IMR-90 (cell line): ENCODE results near the gene GALM. TPM values are rescaled to one million over a fixed set of nuclear protein-coding genes. Genes with fewer than 3 reads are reported as not detected.

Experiments
- ATAC-seq: fragments of 200-7000 bp; cut with Tn5 transposase; 2 replicates; pipeline ENCODE4 v1.9.1; 2020; ENCODE audit warnings: low read depth, mild to moderate bottlenecking, moderate library complexity
- BruUV-seq: library from RNA; stranded (reverse); fragments of 400-500 nt; replicated peaks from 2 replicates; lab custom pipeline; 2021; lab: Mats Ljungman, UMichigan
- CTCF ChIA-PET: fragments of 300-600 bp; formaldehyde crosslinking; extraction: SDS; loops from one replicate; lab custom pipeline; 2021; ENCODE audit warnings: antibody characterized with exemption; lab: Yijun Ruan, JAX
- POLR2A ChIA-PET: fragments of 300-600 bp; sonication (Branson Sonifier 250); formaldehyde crosslinking; loops from one replicate; lab custom pipeline; 2022; ENCODE audit warnings: antibody characterized with exemption; ENCODE audit not compliant: unreplicated experiment; lab: Charles Lee
- DNase-seq: peaks from one replicate; pipeline ENCODE4 v3.0.0; 2013
- H2AFZ ChIP-seq: replicated peaks from 2 replicates; pipeline ENCODE3; 2013; ENCODE audit warnings: low read length, mild to moderate bottlenecking; ENCODE audit not compliant: poor library complexity
- H2AK5ac ChIP-seq: 2 replicates; pipeline ENCODE4 v1.6.1; 2013; ENCODE audit warnings: low read depth, low read length, inconsistent platforms
- H2AK9ac ChIP-seq: replicated peaks from 2 replicates; pipeline ENCODE3; 2013; ENCODE audit warnings: mild to moderate bottlenecking, low read depth, low read length, moderate library complexity; ENCODE audit not compliant: poor library complexity
- H2BK120ac ChIP-seq: 2 replicates; pipeline ENCODE4 v1.6.1; 2013; ENCODE audit warnings: low read depth, low read length, inconsistent platforms
- H2BK15ac ChIP-seq: 3 replicates; pipeline ENCODE4 v1.6.1; 2013; ENCODE audit warnings: low read depth, low read length, inconsistent platforms
- H2BK20ac ChIP-seq: 2 replicates; pipeline ENCODE4 v1.6.1; 2013; ENCODE audit warnings: low read depth, mild to moderate bottlenecking, inconsistent platforms, low read length, moderate library complexity
- H2BK5ac ChIP-seq: 2 replicates; pipeline ENCODE4 v1.6.1; 2013; ENCODE audit warnings: mild to moderate bottlenecking, low read depth, low read length, inconsistent platforms; ENCODE audit not compliant: poor library complexity, severe bottlenecking
- H3K14ac ChIP-seq: replicated peaks from 2 replicates; pipeline ENCODE4 v1.6.1; 2013; ENCODE audit warnings: low read depth, low read length, inconsistent platforms
- H3K18ac ChIP-seq: 2 replicates; pipeline ENCODE4 v1.6.1; 2013; ENCODE audit warnings: low read depth, low read length, control low read depth
- H3K23ac ChIP-seq: 2 replicates; pipeline ENCODE4 v1.6.1; 2013; ENCODE audit warnings: low read depth, low read length, inconsistent platforms
- H3K27ac ChIP-seq: 2 replicates; pipeline ENCODE4 v1.5.1; 2013; ENCODE audit warnings: mild to moderate bottlenecking, control low read depth, low read length; ENCODE audit not compliant: insufficient read depth
- H3K27me3 ChIP-seq: 2 replicates; pipeline ENCODE4 v1.6.1; 2013; ENCODE audit warnings: low read length; ENCODE audit not compliant: control insufficient read depth, insufficient read depth
- H3K36me3 ChIP-seq: 2 replicates; pipeline ENCODE4 v1.6.1; 2013; ENCODE audit warnings: low read length, mixed read lengths; ENCODE audit not compliant: control insufficient read depth, insufficient read depth
- H3K4ac ChIP-seq: 2 replicates; pipeline ENCODE4 v1.6.1; 2013; ENCODE audit warnings: low read depth, low read length, inconsistent platforms
- H3K4me1 ChIP-seq: 2 replicates; pipeline ENCODE4 v1.6.1; 2013; ENCODE audit warnings: low read length, mixed read lengths; ENCODE audit not compliant: control insufficient read depth, insufficient read depth
- H3K4me2 ChIP-seq: 2 replicates; pipeline ENCODE4 v1.6.1; 2013; ENCODE audit warnings: low read depth, mild to moderate bottlenecking, control low read depth, low read length, moderate library complexity
- H3K4me3 ChIP-seq: 2 replicates; pipeline ENCODE4 v1.5.1; 2013; ENCODE audit warnings: low read depth, mild to moderate bottlenecking, control low read depth, low read length, moderate library complexity; ENCODE audit not compliant: insufficient read depth
- H3K56ac ChIP-seq: 2 replicates; pipeline ENCODE4 v1.6.1; 2013; ENCODE audit warnings: low read length, inconsistent platforms; ENCODE audit not compliant: insufficient read depth; ENCODE audit errors: extremely low read depth
- H3K79me1 ChIP-seq, 2 experiments: 2 replicates each; pipeline ENCODE4 v1.6.1; 2013; ENCODE audit warnings: low read length in 2 of 2, inconsistent platforms in 1 of 2, low read depth in 1 of 2
- H3K9ac ChIP-seq: 2 replicates; pipeline ENCODE4 v1.6.1; 2013; ENCODE audit warnings: low read depth, low read length, control low read depth
- H3K9me1 ChIP-seq: 2 replicates; pipeline ENCODE4 v1.6.1; 2013; ENCODE audit warnings: low read length, inconsistent platforms; ENCODE audit not compliant: insufficient read depth
- H3K9me3 ChIP-seq: 2 replicates; pipeline ENCODE4 v1.6.1; 2013; ENCODE audit warnings: low read length; ENCODE audit not compliant: control insufficient read depth, insufficient read depth
- H4K20me1 ChIP-seq: 2 replicates; pipeline ENCODE4 v1.6.1; 2013; ENCODE audit warnings: low read length, inconsistent platforms; ENCODE audit not compliant: insufficient read depth
- H4K5ac ChIP-seq: 2 replicates; pipeline ENCODE4 v1.6.1; 2013; ENCODE audit warnings: mild to moderate bottlenecking, low read depth, low read length, control low read depth
- H4K8ac ChIP-seq, 2 experiments: 2 replicates each; pipeline ENCODE4 v1.6.1; 2013; ENCODE audit warnings: low read depth in 2 of 2, low read length in 2 of 2, control low read depth in 1 of 2, inconsistent platforms in 1 of 2
- H4K91ac ChIP-seq: 2 replicates; pipeline ENCODE4 v1.6.1; 2013; ENCODE audit warnings: low read depth, low read length, inconsistent platforms; ENCODE audit not compliant: insufficient read depth
- BHLHE40 ChIP-seq: fragments of 150-350 bp; IDR thresholded peaks from 2 replicates; pipeline ENCODE4 v1.6.1; 2016; ENCODE audit warnings: mild to moderate bottlenecking, low read depth, low read length
- MXI1 ChIP-seq: IDR thresholded peaks from 2 replicates; pipeline ENCODE4 v1.6.1; 2012; ENCODE audit warnings: low read depth, mild to moderate bottlenecking, low read length, moderate library complexity, borderline replicate concordance
- NFE2L2 ChIP-seq: fragments of 150-350 bp; IDR thresholded peaks from 2 replicates; pipeline ENCODE4 v1.6.1; 2016; ENCODE audit warnings: low read depth, mild to moderate bottlenecking, low read length
- POLR2A ChIP-seq: IDR thresholded peaks from 2 replicates; pipeline ENCODE4 v1.6.1; 2012; ENCODE audit warnings: mild to moderate bottlenecking, low read depth, low read length
- RAD21 ChIP-seq: IDR thresholded peaks from 2 replicates; pipeline ENCODE4 v1.6.1; 2012; ENCODE audit warnings: low read length, improper control_type of control experiment
- RCOR1 ChIP-seq: IDR thresholded peaks from 2 replicates; pipeline ENCODE4 v1.6.1; 2012; ENCODE audit warnings: mild to moderate bottlenecking, low read length, improper control_type of control experiment; ENCODE audit not compliant: insufficient replicate concordance
- SMC3 ChIP-seq: fragments of 150-350 bp; IDR thresholded peaks from 2 replicates; pipeline ENCODE4 v1.6.1; 2016; ENCODE audit warnings: low read depth, mild to moderate bottlenecking, antibody characterized with exemption, low read length, moderate library complexity
- WGBS, 2 experiments: methylation state at CpG; one replicate each; pipeline versions ENCODE4 v1.1.5 to v1.1.7; 2013; ENCODE audit warnings: missing lambda C conversion rate in 2 of 2; ENCODE audit not compliant: insufficient read length in 1 of 2; ENCODE audit errors: extremely low coverage in 2 of 2; 5-methylcytosine and 5-hydroxymethylcytosine counted together
- dilution Hi-C: fragments of 300-500 bp; cut with HindIII; formaldehyde crosslinking; loops from one replicate; pipeline ENCODE4 v1.14.3; 2018; ENCODE audit warnings: low sequenced_read_pairs; ENCODE audit not compliant: unreplicated experiment
- in situ Hi-C: fragments of 300-500 bp; cut with MboI; formaldehyde crosslinking; loops from 3 replicates; pipeline ENCODE4 v1.14.3; 2019; ENCODE audit warnings: low sequenced_read_pairs, inconsistent platforms, mixed read lengths
- intact Hi-C: fragments of 100-400 bp; cut with micrococcal nuclease; formaldehyde crosslinking; loops from 2 replicates; pipeline ENCODE4 v1.10.0; 2022
- polyA plus RNA-seq, 3 experiments: library from polyadenylated mRNA; depleted of rRNA; stranded (reverse); fragments of >200 nt; gene quantifications; 2 replicates each; pipeline ENCODE4 v1.2.3, GENCODE V29; 2012; ENCODE audit warnings: low replicate concordance in 1 of 3
- total RNA-seq: library from RNA; depleted of rRNA; stranded (reverse); fragments of >200 nt; gene quantifications from 2 replicates; pipeline ENCODE4 v1.2.3, GENCODE V29; 2012

Gene GALM
- total and polyA plus RNA-seq, 2 of the 4 experiments (the other 2 are of a cell fraction) = 12.1 to 24.2 TPM

DNA sequence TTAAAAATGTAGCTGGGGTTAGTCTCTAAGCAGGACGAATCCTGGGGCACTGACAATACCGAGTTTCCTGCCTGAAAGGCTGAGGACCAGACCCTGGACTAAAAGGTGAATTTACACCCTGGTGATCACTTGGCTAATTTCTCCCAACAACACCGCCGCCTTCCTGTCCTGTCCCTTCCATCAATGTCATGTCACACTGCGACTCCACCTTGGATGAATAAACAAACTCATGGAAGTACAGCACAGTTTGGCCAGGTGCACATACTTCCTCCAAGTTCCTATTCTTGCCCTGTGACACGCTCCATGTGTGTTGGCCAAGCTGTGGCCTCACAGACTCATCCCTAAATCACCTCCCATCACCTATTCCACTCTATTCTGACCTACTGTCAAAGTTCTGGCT, 15.9 kb upstream of the GALM start:
- ChIA-PET POLR2A (no interaction called here), CTCF (no interaction called here)
- Histone ChIP-seq H3K56ac (no peak overlapping the region), H2BK5ac (no peak overlapping the region), H2BK20ac (no peak overlapping the region), H2AFZ (no peak overlapping the region), H3K9ac (no peak overlapping the region), H3K18ac (no peak overlapping the region), H2BK15ac (no peak overlapping the region), H2BK120ac (no peak overlapping the region), H3K27me3 (peaks cover 2% of the 10 kb centered on the region), H3K23ac (no peak overlapping the region), H3K4me2 (no peak overlapping the region), H3K4me1 (no peaks in the 10 kb centered on the region; the same call in 1 of the 2 replicates), H2AK9ac (no peak overlapping the region), H4K8ac (no peak overlapping the region), H3K9me1 (no peaks in the 10 kb centered on the region; the same call in 1 of the 2 replicates), H2AK5ac (no peak overlapping the region), H3K4me3 (no peak overlapping the region), H3K14ac (no peak overlapping the region), H4K91ac (no peak overlapping the region), H3K27ac (no peak overlapping the region), H3K4ac (no peak overlapping the region), H3K79me1 (no peaks in the 10 kb centered on the region), H3K9me3 (no peaks in the 10 kb centered on the region), H4K20me1 (no peaks in the 10 kb centered on the region), H4K5ac (no peak overlapping the region), H3K36me3 (no peaks in the 10 kb centered on the region)
- intact Hi-C loops = no loop called here
- dilution Hi-C loops = no loop called here
- ATAC-seq (no peak), DNase-seq (no peak)
- BruUV-seq = no TSS peak
- in situ Hi-C loops = no loop called here
- 49% methylated on average over 4 of the region's 6 CpGs; no CpG with 5 or more reads in 1 of the 2 experiments for WGBS, 2 experiments
- TF ChIP-seq NFE2L2 = no peak
- TF ChIP-seq RCOR1 = no peak
- TF ChIP-seq MXI1 = no peak
- TF ChIP-seq RAD21 = no peak
- no peak for TF ChIP-seq POLR2A
- no peak for TF ChIP-seq BHLHE40
- no peak for TF ChIP-seq SMC3
